Pulmonary artery endothelial cell (primary cell): Measurements from ENCODE around the gene CCDC157. TPM values are rescaled to one million over a fixed set of nuclear protein-coding genes. Genes with fewer than 3 reads are reported as not detected.
A peak's percentile ranks its signal among the peaks of the same experiment; 100 is the strongest.
"Not testable (repeated sequence)": the region's sequence is repeated elsewhere in the genome, so short reads cannot be mapped to it uniquely, and the experiment has no call there.

Experiments used
- DNase-seq: peaks from one replicate; pipeline ENCODE4 v3.0.0-alpha.2; 2011; ENCODE audit warnings: low read depth, low spot score
- total RNA-seq: library from RNA; depleted of rRNA; stranded (reverse); fragments of >200 nt; gene quantifications from 2 replicates; pipeline ENCODE4 v1.2.3, GENCODE V29; 2014

The CCDC157 gene
- total RNA-seq, 1 donor from 2014 or later = 1.6 TPM

DNA sequence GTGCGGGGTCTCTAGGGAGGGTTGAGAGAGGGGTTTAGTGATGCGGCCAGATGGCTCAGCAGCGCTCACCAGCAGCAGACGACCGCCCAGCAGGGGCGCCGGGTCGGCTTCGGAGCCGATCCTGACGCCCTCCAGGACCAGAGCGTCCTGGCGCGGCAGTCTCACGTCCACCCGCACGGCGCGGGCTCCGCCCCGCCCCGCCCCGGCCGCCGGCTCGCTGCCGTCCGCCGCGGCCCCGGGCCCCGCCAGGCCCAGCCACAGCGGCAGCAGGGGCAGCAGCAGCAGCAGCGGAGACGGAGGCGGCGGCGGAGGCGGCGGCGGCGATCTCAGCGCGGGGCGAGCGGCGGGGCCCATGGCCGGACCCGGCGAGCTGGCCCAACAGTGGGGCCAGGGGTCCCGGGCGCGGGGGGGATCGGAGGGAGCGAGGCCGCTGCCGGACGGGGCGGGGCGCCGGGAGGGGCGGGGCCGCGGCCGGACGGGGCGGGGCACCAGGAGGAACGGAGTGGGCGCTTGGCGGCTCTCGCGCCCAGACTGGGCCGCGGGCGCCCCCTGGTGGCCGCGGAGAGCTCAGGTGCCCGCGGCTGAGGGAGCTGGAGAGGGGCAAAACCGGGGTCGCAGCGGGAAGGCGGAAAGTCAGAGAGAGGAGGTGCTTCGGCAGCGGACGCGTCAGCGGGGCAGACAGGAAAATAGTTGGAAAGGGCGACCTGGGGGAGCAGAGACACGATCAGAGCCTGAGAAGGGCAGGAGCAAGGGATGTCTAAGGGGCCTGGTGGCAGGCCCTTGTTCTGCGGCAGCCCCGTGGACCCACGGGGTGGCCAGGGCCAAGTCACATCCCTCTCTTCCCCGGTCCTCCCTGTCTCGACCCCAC is 30.4 kb downstream of the CCDC157 start, which contains the start of gene RNF215:
Gene RNF215, minus strand, starts transcription at position 452 of the 868 bp plus-strand sequence. Its CDS starts 98 bp downstream, at position 354.
- DNase-seq = no peak

DNA sequence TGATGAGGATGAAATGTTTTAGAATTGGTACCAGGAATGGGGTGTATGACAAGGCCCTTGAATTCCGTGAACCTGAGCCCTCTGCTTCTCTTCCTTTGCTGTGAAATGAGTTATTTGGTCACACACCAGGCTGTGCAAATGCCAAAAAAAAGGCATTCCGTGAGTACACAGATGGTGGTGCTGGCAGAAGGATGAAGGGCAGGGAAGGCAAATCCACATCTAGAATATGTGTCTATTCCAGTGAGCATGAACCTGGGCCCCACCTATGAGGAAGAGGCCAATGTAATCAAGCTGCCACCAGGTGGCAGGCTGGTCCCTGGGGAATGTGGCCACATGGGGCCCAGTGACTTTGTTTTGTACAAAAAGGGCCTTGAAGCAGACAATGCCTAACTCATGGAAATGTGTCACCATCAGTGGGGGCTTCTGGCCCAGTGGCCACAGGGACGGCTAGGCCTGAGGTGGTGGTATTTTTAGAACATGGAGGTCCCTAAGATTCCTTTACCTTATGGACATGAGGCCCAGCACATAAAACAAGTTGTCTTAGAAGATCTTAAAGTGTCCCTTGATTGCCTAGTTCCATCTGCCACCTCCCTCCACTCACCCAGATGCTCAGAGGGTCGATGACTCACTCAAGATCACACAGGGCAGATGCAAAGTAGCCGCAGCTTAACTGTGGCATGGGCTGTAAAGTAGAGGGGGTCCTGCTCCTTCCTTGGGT is 34.3 kb downstream of the CCDC157 start:
- DNase-seq = peak; percentile 60

DNA sequence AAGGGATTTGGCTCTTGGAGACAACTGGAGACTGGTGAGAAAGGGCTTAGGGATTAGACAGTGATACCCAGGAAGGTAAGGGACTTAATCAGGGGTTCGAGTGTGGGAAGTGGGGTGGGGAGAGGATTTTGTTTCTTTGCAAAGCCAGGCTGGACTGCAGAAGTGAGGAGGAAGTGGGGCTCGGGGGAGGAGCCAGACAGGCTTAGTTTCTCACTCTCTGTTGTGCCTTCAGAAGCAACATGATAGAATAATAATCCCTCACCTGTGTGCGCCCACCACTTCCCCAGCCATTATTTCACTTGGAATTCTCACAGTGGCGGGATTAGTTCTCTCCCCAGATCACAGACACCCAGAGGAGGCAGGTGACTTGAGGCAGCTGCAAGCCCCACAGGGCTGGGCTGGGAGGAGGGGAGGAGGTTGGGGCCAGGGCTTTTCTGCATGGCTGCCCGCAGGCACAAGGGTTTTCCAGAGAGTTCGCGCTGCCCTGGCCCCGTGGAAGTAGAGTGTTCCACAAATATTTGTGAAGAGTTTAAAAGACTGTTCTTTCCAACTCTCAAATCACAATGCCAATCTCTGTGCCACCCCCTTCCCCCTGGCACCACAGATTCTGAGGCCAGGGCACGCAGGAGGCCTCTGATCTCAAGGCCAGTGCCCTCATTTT is 36.0 kb downstream of the CCDC157 start:
- no peak for DNase-seq

DNA sequence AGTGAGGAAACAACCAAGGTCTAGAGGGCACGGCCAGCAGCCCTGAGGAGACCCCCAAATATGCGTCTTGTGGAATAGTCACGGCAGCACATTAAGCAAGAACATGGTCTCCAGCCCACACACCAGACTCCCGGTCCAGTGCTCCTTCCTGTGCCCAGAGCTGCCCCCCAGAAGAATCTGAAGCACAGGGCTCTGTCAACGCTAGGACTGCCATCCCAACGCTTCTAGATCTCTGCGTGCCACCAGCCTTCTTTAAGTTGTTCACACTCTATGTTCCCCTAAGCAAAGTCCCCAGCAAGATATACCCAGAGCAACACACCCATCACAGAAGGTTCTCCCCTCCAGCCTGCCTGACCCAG is 36.5 kb downstream of the CCDC157 start:
- DNase-seq = no peak

DNA sequence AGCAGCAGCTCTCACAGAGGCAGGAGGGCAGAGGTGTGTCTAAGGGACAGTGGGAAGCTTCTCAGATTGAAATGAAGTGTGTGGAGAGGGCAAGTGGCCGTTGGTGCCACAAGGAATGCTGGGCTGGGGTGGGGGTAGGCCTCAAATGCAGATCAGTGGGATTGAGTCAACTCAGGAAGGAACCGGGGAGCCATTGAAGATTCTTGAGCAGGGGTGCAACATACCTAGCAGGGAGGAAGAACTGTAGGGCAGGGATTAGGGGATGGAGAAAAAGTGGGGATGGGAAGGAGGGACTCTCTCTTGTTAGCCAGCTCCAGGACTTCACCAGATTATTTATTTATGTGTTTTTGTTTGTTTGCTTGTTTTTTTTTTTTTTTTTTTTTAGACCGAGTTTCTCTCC is 37.1 kb downstream of the CCDC157 start:
- no peak for DNase-seq

DNA sequence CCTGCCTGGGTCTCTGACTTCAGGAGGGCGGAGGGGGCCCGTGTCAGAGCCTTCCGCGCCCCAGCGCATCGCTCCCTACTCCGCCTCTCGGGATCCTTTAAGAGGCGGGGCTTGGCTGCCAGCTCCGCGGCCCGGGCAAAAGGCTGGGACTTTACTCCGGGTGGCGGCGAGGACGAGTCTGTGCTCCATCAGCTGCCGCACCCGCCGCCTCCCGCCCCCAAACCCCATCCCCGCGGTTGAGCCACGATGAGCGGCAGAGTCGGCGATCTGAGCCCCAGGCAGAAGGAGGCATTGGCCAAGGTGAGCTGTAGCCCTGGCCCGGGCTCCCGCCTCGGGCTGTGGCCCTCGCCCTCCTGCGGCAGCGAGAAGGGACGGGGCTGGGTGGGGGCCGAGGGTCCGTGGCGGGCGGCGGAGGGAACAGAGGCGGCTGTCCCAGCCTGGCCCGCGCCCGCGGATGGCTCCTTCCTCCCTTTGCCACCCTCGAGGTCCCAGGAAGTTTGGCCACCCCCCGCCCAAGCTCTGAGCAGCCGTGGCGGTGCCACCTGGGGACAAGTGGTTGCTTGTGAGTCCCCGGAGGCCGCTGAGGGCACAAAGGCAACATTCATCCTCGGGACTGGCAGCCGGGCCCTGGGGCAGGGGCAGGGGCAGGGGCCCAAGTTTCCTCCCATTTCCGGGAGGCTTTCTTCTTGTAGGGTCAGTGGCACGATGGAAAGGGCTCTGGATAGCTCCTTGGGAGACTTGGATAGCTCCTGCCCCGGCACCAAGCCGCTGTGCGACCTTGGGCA is 40.3 kb downstream of the CCDC157 start, which contains the start of gene SEC14L2:
Gene SEC14L2, plus strand, starts transcription at position 148 of the 785 bp plus-strand sequence. Its CDS starts 99 bp downstream, at position 247.
- no peak for DNase-seq

DNA sequence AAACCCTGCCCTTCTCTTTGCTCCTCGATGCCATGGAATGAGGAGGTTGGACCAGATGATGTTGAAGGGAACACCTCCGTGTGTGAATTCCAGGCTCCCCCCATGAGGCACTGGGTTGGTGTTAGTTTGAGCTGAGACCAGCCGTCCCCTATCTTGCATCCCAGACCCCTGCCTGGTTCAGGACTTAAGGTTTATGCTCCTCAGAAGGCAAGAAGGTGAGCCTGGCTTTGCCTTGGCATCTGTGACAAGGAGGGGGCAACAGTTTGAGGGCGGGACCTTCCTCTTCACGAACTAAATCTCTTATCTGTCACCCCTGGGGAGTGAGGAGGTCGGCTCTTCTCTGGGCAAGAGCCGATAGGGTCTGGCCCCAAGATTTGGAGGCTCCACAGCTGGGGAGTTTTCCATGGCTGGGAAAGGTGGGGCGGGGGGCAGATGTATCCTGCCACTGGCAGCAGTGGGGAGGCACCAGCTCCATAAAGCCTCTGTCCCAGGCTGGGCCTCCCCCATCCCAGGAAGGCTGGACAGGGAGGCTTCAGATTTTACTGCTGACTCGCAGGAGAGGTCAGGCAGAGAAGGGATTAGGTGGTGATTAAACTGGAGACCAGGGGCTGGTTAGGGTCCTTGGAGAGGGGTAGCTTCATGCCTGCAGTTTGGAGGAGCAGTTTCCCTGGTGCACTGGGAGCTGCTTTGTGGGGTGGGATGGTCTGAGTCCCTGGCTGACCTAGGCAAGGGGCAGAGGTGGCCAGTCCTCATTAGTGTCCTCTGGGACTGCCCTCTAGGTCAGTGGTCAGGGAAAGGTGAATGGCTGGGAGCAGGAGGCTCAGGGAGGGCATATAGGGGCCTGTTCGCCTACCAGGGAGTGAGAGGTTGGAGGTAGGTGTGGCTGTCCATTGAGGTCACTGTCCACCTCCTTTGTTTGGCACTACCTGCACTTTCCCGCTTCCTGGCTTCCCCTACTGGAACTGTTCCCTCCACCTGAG is 41.1 kb downstream of the CCDC157 start:
- DNase-seq = no peak

DNA sequence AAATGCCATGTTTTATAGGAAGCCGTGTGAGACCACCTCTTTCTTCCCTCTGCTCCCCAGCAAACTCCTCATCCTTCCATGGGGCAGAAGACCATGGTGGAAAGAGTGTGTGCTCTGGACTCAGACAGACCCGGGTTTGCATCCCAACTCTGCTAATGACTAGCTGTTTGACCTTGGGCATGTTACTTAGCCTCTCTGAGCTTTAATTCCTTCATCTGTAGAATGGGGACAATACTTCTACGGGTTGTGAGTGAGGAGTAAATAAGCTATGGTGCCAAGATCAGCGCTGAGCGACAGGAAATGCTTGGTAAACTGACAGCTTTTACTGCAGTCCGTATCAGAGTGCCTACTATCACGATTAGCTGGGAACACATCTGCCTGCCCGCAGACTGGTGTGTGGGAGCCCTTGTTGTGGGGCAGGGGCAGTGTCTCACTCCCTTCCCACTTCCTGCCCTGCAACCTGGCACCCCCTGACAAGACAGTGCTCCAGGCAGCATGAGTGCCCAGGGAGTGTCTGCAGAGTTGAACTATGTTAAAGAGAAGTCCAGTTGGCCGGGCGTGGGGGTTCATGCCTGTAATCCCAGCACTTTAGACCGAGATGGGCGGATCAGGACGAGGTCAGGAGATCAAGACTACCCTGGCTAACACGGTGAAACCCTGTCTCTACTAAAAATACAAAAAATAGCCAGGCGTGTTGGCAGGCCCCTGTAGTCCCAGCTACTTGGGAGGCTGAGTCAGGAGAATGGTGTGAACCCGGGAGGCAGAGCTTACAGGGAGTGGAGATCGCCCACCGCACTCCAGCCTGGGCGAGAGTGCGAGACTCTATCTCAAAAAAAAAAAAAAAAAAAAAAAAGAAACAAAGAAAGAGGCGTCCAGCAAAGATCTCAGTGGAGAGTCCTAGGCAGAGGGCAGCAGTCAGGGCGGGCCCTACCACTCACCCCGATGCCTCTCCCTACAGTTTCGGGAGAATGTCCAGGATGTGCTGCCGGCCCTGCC is 42.2 kb downstream of the CCDC157 start:
- DNase-seq = no peak

DNA sequence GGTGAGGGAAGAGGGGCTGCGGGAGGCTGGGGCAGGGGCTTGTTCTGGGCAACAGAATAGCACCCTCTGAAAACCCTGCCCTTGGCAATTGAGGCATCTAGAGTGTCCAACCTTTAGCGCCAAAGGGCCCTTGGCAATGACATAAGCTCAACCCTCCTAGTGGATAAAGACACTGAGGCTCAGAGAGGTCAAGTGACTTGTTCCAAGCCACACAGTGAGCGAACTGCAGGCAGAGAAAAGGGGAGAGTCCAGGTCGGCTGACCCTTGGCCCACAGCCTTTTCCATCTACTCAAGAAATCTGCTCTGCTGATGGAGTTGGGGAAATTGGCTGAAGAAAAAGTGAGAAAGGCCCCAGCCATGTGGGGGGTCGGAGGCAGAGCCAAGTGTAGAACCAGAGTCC is 42.9 kb downstream of the CCDC157 start:
- no peak for DNase-seq

DNA sequence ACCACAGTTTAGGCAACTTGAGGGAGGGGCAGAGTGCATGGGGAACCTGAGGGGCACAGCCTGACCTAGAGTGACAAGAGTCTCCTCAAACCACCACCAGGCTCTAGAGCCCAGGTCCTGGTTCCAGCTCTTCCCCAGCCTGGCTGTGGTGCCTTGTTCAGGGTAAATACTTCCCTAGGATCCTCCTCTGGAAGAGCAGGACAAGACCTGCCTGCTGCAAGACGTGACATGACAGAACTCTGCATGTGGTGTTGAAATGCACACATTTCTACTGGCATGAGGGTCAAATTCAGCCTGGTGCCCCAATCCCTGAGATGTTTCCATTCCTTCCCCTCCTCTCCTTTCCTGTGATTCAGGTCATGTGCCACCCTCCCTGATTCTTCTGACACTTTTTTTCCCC is 43.4 kb downstream of the CCDC157 start:
- no peak for DNase-seq

DNA sequence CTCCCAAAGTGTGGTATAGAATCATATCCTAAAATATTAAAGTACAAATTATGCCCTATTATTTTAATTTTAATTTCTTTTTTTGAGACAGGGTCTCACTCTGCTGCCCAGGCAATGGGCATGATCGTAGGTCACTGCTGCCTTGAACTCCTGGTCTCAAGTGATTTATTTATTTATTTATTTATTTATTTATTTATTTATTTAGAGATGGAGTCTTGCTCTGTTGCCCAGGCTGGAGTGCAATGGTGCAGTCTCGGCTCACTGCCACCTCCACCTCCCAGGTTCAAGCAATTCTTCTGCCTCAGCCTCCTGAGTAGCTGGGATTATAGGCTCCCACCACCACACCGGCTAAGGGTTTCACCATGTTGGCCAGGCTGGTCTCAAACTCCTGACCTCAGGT is 44.2 kb downstream of the CCDC157 start:
- not testable (repeated sequence) for DNase-seq

DNA sequence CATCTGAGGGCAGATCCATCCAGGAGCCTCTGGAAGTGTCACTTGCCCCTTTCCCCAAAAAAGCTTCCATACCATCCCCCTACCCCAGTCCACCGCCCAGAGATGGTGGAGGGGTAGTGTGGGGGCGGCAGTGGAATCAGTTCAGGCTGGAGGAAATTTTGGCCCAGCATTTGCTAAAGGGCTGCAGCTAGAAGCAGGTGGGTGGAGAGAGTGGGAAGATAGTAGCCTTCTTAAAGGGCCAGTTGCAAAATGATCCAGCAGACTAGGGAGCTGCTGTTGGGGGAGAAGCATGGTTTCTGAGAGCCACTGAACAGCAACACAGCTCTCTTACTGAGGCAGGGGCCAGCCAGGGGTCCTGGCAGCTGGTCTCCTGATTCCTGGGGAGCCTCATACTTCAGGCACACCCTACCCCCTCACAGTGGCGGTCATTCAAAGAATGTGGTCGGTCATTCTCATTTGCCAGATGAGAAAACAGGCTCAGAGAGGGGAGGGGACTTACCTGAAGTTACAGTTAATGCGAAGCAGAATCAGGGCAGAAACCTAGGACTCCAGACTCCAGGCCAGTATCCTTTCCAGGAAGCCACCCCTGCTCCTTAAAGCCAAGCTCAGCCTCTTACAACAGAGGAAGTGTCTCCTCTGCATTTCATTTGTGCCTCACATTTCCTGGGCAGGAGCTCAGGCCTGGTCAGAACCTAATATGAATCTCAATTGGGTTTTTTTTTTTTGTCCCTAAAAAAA is 45.4 kb downstream of the CCDC157 start:
- DNase-seq = no peak

DNA sequence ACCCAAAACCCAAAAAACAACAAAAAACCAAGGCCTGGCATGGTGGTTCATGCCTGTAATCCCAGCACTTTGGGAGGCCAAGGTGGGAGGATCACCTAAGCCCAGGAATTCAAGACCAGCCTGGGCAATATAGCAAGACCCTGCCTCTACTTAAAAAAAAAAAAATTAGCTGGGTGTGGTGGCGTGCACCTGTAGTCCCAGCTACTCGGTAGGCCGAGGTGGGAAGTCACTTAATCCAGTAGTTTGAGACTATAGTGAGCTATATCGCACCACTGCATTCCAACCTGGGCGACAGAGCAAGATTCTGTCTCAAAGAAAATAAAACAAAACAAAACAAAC is 45.9 kb downstream of the CCDC157 start:
- DNase-seq = not testable (repeated sequence)

DNA sequence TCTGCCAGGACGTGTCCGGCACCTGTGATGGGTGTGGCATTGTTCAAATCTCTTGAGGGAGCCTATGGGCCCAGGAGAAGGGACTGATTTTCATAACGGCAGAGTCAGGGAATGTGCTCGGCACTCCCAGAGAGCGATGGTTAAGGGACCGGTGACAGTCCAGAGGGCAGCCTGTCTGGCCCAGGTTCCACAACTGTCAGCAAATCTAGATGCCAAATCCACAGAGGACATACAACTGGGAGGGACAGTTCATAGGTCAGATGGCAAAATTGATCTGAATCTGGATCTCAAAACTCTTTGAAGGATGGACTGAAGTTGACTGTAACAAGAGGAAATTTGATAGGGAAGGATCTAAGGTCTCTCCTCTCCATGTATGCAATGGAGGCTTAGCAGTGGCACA is 47.5 kb downstream of the CCDC157 start:
- DNase-seq = no peak

DNA sequence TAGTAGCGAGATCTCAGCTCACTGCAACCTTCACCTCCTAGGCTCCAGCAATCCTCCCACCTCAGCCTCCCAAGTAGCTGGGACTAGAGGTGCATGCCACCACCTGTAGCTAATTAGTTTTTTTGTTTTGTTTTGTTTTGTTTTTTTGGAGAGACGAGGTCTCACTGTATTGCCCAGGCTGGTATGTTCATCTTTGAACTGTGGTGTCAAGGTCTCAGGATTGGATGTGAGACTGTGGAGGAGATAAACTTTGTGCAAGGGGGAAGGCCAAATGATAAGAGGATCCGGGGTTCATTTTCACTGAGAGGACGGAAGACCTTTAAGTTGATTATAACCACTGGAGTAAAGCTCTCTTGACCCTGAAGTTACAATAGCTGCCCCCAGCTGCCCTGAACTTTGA is 48.9 kb downstream of the CCDC157 start:
- DNase-seq = no peak

DNA sequence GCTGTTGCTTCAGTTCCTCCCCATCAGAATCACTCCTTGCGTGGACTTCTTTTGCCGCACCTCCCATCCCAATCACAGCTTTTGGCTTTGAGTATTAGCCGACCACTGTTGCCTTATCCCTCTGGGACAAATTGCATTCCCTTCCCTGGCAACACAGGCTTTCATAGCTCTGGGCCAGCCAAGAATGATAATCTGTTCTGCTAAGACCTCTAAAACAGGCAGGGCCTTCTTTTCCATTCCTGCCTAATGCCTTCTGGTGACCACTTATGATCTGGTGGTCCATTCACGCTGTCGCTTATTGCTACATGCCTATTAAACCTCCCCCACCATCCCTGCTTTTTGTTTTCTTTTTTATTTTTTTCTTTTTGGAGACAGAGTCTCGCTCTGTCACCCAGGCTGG is 49.6 kb downstream of the CCDC157 start:
- no peak for DNase-seq

DNA sequence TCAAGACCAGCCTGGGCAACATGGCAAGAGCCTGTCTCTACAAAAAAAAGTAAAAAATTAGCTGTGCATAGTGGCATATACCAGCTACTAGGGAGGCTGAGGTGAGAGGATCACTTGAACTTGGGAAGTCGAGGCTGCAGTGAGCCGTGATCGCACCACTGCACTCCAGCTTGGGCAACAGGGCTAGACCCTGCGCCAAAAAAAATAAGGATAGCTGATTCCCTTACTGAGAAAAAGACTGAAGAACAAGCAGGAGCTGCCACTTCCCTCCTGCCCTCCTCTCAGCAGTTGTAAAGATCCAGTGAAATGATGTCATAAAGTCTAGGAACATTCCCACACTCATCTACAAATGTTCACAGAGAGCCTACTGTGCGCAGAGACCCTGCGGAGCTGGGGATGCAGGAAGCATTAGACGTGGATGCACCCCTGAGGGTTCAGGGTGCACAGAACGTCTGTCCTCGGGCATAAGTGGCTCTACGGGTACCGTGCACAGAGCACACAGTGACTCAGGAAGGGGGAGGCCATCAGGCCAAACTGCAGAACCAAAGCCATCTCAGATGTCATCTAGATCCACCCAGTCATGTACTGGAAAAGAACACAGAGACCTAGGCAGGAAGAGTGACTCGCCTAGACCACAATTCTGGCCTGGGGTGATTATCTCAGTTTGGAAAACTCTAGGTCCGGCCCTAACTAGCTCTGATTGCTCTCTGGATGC is 51.7 kb downstream of the CCDC157 start:
- DNase-seq = no peak

DNA sequence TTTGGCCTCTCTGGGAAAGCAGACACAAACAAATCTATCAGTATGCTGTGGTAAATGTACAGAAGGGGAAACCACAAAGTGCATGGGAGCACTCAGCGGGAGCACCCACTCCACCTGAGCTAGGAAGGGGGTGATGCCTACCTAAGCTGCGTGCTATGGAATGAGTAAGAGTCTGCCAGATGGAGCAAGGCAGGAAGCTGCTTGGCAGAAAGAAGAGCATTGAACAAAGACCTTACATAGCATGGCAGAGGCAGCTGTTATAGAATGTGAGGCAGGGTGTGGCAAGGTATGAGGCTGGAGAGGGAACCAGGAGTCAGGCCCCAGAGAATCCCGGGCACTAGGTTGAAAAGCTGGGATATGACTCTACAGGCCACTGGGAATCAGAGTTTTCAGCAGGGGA is 55.0 kb downstream of the CCDC157 start:
- no peak for DNase-seq
